DMS79 treated with DMSO at 0.1 percent for 48 hours (cell line): Measurements from ENCODE around the gene GAL3ST2.

Experiments used
- DNase-seq: peaks from one replicate; lab custom pipeline; 2025; lab: John Stamatoyannopoulos, UW

Gene GAL3ST2

DNA sequence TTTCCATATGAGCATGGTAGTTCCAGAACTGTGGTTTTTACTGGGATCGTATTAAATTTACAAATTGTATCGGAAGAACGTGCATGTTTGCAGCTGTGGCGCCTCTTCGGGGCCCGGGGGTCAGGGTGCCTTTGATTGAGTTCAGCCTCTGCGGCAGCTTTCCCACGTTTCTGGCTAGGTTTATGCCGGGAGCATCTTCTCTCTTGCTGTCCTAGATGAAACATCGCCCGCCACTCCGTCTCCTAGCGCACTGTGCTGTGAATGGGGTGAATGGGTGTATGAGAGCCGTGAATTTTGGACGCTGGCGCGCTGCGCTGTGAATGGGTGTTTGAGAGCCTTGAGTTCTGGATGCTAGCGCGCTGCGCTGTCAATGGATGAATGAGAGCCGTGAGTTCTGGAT is 69.8 kb downstream of the GAL3ST2 start:
- no peak for DNase-seq

DNA sequence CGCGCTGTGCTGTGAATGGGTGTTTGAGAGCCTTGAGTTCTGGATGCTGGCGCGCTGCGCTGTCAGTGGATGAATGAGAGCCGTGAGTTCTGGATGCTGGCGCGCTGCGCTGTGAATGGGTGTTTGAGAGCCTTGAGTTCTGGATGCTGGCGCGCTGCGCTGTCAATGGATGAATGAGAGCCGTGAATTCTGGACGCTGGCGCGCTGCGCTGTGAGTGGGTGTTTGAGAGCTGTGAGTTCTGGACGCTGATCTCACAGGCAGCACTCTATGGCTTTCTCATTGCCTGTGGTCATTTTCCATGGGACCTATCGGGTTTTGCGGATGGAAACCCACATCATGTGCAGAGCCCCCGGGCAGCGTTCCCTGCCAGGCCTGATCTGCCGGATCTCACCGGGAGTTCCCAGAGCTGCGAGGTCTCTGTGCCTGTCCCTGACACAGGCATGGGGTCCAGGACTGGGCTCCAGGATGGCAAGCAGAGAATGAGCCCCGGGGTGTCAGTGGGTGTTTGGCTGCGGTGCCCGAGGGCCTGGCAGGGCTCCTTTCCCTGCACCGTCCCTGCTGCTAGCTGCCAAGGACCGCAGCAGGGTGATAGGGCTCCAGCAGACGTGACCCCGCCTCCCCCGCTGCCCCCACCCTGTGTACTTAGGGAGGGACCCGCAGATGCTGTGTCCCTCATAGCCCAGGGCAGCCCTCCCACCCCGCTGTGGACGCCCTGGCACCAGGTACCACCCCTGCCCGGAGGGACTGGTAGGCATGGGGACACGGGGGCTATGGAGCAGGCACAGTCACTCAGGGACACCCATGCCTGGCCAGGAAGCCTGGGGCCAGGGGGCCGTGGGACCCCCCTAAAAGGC is 72.4 kb downstream of the GAL3ST2 start:
- no peak for DNase-seq

DNA sequence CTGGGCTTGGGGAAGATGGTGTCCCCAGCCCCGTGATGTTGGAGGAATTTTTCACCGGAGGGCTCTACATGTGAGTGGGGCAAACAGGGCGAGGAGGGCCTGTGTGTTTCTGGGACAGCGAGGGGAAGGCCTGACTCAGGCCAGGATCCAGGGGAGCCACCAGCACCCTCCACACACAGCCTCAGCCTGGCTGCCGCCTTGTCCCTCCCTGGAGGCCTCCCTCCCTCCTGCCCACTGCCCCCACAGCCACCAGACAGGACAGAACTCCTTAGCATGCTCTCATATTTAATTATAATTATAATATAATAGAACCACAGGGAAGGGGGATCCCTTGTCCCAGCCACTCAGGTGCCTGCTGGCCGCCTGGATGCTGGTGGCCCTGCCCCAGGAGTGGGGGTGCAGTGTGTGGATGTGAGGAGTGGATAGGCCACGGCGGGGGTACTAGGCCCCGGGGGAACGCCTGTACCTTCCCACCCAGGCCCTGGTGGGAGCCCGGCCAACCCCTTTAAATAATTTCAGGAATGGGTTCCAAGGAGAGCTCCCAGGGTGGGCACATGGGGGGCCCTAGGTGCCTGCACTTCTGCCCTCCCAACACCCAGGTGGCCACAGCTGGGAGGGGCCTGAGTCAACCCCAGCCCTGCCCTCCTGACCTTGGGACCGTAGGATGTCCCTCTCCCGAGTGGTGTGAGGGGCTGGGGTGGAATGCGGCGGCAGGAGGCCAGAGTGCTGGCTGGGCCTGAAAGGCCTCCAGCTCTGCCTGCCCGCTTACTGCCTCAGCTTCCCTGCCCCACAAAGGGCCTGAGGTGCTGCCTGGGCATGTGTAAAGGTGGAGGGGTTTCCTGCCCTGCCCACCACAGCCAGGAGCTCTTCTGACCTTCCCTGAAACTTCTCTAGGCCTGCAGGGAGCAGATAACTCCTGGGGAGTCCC is 73.3 kb downstream of the GAL3ST2 start:
- DNase-seq: no peak

DNA sequence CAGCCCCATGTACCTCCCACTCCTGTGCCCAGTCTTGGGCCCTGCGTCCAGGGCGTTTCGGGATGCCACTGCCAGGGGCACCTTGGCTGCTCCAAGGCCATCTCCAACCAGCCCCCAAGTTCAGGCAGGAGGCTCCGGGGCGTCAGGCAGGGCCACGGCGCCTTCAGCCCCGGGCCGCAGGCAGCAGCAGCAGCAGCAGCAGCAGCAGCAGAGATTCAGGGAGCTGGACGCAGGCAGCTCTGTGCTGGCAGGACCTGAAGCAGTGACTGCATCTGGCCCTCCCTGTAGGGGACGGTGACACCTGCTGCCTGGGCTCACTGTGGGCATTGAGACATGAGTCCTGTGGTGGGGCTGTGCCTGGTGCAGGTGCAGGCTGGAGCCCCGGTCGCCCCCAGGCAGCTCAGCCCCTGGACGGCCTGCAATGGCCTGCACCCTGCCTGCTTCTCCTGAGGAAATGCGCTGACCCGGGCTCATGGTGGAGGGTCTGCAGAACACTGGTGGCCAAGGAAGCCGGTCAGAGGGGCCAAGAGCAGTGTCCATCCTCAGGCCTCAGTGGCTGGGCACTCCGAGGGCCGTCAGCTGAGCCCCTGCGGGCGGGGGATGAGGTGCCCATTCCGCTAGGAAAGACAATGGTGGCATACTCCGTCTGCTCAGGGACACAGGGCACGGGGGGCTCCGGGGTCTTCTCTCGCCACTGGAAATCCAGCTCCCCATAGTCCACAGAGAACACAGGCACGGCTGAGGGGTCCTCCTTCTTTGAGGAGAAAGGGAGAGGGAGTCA is 74.1 kb downstream of the GAL3ST2 start:
- DNase-seq: no peak

DNA sequence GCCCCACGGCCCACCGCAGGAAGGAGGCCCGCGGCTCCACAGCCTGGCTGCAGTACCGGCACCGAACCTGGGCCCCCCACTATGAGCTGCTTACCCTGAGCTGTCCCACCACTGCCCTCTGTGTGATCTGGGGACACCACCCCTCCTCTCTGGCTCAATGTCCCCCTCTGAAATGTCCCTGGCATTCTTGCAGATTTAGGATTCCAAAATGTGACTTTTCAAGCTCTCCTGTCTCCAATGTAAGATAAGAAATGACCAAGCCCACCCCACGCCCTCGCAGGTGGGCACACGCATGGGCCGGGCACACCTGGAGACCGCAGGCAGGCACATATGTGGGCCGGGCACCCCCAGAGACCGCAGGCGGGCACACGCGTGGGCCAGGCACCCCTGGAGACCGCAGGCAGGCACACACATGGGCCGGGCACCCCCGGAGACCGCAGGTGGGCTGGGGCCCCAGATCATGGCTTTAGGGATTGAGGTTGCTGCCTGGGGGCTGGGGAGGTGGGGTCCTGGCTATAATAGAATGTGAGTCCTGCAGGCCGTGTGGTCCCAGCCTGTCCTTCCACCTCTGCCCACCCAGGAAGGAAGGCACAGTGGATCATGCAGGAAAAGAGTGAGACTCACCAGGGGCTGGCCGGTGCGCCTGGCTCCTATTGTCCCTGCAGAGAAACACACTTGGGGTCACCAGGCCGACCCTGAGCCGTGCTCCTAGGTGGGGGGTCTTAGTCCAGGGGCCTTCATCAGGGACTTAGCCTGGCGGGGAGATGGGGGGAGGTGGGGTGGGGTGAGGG is 74.9 kb downstream of the GAL3ST2 start:
- DNase-seq: no peak

DNA sequence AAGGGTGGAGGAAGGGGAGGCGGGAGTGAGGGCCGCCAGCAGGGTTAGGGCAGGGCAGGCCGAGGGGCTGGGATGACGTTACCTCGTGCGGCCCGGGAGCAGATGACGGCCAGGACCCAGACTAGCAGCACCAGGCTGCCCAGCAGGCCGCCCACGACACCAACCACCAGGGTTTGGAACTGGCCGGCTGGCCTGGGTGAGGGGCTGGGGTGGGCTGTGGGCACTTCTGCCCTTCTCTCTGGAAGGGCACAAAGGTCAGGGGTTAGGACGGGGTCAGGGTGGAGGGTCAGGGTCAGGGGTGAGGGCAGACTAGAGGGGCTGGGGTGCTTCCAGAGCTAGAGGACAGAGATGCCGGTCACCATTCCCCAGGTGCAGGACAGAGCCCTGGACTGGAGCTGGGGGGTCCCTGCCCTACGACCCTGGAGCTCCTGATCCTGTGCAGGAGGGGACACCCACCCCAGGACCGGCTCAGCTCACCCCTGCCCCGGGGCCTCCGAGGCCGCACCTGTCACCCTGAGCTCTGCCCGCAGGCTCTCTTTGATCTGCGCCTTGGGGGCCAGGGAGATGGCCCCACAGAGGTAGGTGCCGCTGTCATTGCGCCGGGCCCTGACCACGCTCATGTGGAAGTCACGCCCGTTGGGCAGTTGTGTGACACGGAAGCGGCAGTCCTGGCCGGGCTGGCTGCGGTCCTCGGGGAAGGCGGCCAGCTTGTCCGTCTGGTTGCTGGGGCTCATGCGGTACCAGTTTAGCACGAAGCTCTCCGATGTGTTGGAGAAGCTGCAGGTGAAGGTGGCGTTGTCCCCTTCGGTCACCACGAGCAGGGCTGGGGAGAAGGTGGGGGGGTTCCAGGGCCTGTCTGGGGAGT is 75.7 kb downstream of the GAL3ST2 start:
- DNase-seq: no peak

DNA sequence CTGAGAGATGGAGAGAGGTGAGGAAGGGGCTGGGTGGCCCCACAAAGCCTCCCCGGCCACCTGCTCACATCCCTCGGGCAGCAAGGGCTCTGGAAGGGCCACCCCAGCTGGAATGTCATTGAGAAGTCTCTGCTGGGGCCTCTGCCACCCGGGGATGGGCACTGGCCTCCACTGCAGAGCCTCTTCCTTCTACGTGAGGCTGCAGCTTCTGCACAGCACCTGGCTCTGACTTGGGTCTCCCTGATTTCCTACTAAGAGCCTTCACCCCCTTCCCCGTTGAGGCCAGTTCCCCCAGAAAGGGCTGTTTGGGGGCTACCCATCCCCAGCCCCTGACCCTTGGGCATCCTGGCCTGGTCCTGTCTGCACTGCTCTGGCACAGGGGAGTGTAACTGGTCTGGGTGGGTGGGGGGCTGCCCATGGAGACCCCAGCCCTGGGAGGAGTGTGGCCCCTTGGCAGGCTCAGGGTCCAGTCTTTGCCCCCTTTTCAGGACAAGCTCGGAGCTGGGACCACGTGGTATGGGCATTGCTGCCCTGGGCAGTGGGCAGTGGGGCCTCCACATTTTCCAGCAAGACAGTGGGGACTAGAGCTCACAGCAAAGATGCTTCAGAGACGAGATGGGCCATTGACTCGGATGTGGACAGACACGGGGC is 76.5 kb downstream of the GAL3ST2 start:
- no peak for DNase-seq
